Measurements from ENCODE around the gene CETP. TPM values are rescaled to one million over a fixed set of nuclear protein-coding genes. Genes with fewer than 3 reads are reported as not detected.

The CETP gene
- total and polyA plus RNA-seq, 2 donors (not counting 1 experiment from before 2014, with no cell fraction given), result 0.06 TPM; not detected in 1

GRCh38 chr16:57032346-57032745 lies 70.6 kb downstream of the CETP start:
- DNase-seq (ENCODE audit: low read depth in 2 of 2), result no peak
- no peak overlapping the region for H3K27ac ChIP-seq (ENCODE audit: insufficient read depth, low read length)
- H3K9me3 ChIP-seq (ENCODE audit: control insufficient read depth, insufficient read depth, low read depth, low read length), result no peaks in the 10 kb centered on the region
- no peak overlapping the region for H2AFZ ChIP-seq (ENCODE audit: low read length)
- peaks cover 3% of the 10 kb centered on the region for H3K4me1 ChIP-seq (ENCODE audit: control insufficient read depth, extremely low read depth, insufficient read depth, low read length)
- H3K9ac ChIP-seq (ENCODE audit: insufficient read depth, low read length), result no peak overlapping the region
- no peaks in the 10 kb centered on the region for H4K20me1 ChIP-seq (ENCODE audit: control insufficient read depth, extremely low read depth, insufficient read depth, low read length)
- no peak overlapping the region for H3K4me3 ChIP-seq (replicated peaks in 1 of 4; ENCODE audit: control extremely low read depth in 1 of 4, insufficient read depth in 1 of 4, low read depth in 3 of 4, low read length in 4 of 4)
- H3K4me2 ChIP-seq (ENCODE audit: extremely low read depth, insufficient read depth, low read length), result no peak overlapping the region
- TF ChIP-seq, protein P1, sequence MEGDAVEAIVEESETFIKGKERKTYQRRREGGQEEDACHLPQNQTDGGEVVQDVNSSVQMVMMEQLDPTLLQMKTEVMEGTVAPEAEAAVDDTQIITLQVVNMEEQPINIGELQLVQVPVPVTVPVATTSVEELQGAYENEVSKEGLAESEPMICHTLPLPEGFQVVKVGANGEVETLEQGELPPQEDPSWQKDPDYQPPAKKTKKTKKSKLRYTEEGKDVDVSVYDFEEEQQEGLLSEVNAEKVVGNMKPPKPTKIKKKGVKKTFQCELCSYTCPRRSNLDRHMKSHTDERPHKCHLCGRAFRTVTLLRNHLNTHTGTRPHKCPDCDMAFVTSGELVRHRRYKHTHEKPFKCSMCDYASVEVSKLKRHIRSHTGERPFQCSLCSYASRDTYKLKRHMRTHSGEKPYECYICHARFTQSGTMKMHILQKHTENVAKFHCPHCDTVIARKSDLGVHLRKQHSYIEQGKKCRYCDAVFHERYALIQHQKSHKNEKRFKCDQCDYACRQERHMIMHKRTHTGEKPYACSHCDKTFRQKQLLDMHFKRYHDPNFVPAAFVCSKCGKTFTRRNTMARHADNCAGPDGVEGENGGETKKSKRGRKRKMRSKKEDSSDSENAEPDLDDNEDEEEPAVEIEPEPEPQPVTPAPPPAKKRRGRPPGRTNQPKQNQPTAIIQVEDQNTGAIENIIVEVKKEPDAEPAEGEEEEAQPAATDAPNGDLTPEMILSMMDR (conservative IDR thresholded peaks at IDR 0.05 in 1 of 2, IDR thresholded peaks at IDR 0.05 in 1 of 2; ENCODE audit: low read depth in 1 of 2, low read length in 2 of 2), result no peak
- no peak for TF ChIP-seq EZH2 (IDR thresholded peaks at IDR 0.05; ENCODE audit: low read length, missing control alignments)
- peaks cover 7% of the 10 kb centered on the region for H3K36me3 ChIP-seq (ENCODE audit: control insufficient read depth, insufficient read depth, low read length)
- no peaks in the 10 kb centered on the region for H3K79me2 ChIP-seq (ENCODE audit: control insufficient read depth, insufficient read depth, low read length)
- no peaks in the 10 kb centered on the region for H3K27me3 ChIP-seq (ENCODE audit: control insufficient read depth, insufficient read depth, low read length)

DNA sequence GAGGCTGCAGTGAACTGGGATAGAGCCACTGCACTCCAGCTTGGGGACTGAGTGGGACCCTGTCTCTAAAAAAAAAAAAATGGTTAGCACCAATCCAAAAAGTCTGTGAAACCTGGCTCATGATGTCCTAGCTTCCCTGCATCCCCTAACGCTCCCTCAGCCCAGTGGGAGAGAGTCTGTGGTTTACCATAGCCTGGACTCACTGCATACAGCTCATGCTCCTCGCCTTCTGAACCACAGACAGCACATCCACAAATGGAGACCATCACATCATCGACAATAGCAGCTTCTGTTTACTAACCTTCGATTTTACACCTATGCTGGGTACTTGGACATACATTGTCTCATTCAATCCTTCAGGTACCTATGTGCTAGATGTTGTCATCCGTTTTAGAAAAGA lies 71.2 kb downstream of the CETP start:
- H3K9me3 ChIP-seq (ENCODE audit: control insufficient read depth, insufficient read depth, low read depth, low read length), result no peaks in the 10 kb centered on the region
- H3K27ac ChIP-seq (ENCODE audit: insufficient read depth, low read length), result no peak overlapping the region
- H3K79me2 ChIP-seq (ENCODE audit: control insufficient read depth, insufficient read depth, low read length), result no peaks in the 10 kb centered on the region
- no peaks in the 10 kb centered on the region for H3K27me3 ChIP-seq (ENCODE audit: control insufficient read depth, insufficient read depth, low read length)
- no peak overlapping the region for H2AFZ ChIP-seq (ENCODE audit: low read length)
- no peak overlapping the region for H3K9ac ChIP-seq (ENCODE audit: insufficient read depth, low read length)
- peaks cover 8% of the 10 kb centered on the region for H3K4me1 ChIP-seq (ENCODE audit: control insufficient read depth, extremely low read depth, insufficient read depth, low read length)
- peaks cover 10% of the 10 kb centered on the region for H3K36me3 ChIP-seq (ENCODE audit: control insufficient read depth, insufficient read depth, low read length)
- TF ChIP-seq EZH2 (IDR thresholded peaks at IDR 0.05; ENCODE audit: low read length, missing control alignments), result no peak
- TF ChIP-seq, protein P1 (conservative IDR thresholded peaks at IDR 0.05 in 1 of 2, IDR thresholded peaks at IDR 0.05 in 1 of 2; ENCODE audit: low read depth in 1 of 2, low read length in 2 of 2), result no peak
- H3K4me2 ChIP-seq (ENCODE audit: extremely low read depth, insufficient read depth, low read length), result no peak overlapping the region
- H3K4me3 ChIP-seq (replicated peaks in 1 of 4; ENCODE audit: control extremely low read depth in 1 of 4, insufficient read depth in 1 of 4, low read depth in 3 of 4, low read length in 4 of 4), result no peak overlapping the region
- H4K20me1 ChIP-seq (ENCODE audit: control insufficient read depth, extremely low read depth, insufficient read depth, low read length), result no peaks in the 10 kb centered on the region
- DNase-seq (ENCODE audit: low read depth in 2 of 2), result peak in 1 of 2 donors; percentile 56

Other genes starting within 250 kb of the CETP start
- gene NUP93, start 231.8 kb upstream of the CETP start, total RNA-seq, result 36.7 and 42.9 TPM in 2 replicates
- gene NUP93, start 231.8 kb upstream of the CETP start, polyA plus RNA-seq, result 37.6 and 61.0 TPM in 2 replicates
- gene SLC12A3, start 96.7 kb upstream of the CETP start, total RNA-seq, result not detected in 2 replicates
- gene SLC12A3, start 96.7 kb upstream of the CETP start, polyA plus RNA-seq, result not detected in 2 replicates
- 111 and 117 TPM in 2 replicates for gene HERPUD1, start 29.8 kb upstream of the CETP start, total RNA-seq
- 127 and 199 TPM in 2 replicates for gene HERPUD1, start 29.8 kb upstream of the CETP start, polyA plus RNA-seq
- gene NLRC5, start 27.6 kb downstream of the CETP start, total RNA-seq, result 23.6 and 43.6 TPM in 2 replicates
- 18.8 and 22.2 TPM in 2 replicates for gene NLRC5, start 27.6 kb downstream of the CETP start, polyA plus RNA-seq
- 14.6 and 20.5 TPM in 2 replicates for gene CPNE2, start 130.6 kb downstream of the CETP start, total RNA-seq
- 39.6 and 42.0 TPM in 2 replicates for gene CPNE2, start 130.6 kb downstream of the CETP start, polyA plus RNA-seq
- 55.5 and 58.3 TPM in 2 replicates for gene PSME3IP1, start 224.1 kb downstream of the CETP start, total RNA-seq
- 64.6 and 77.0 TPM in 2 replicates for gene PSME3IP1, start 224.1 kb downstream of the CETP start, polyA plus RNA-seq
- 33.4 and 51.9 TPM in 2 replicates for gene RSPRY1, start 224.4 kb downstream of the CETP start, total RNA-seq
- 36.4 and 36.5 TPM in 2 replicates for gene RSPRY1, start 224.4 kb downstream of the CETP start, polyA plus RNA-seq

All from fibroblast of lung (primary cell).